Activated CD8-positive, alpha-beta T cell treated with anti-CD3 and anti-CD28 coated beads for 36 hours (primary cell): ENCODE data around the gene C2CD5. TPM values are rescaled to one million over a fixed set of nuclear protein-coding genes. Genes with fewer than 3 reads are reported as not detected.

ENCODE experiments used
- ATAC-seq: fragments of 200-7000 bp; cut with Tn5 transposase; one replicate; pipeline ENCODE4 v1.10.0; 2021; ENCODE audit warnings: mild to moderate bottlenecking, moderate library complexity
- CTCF ChIA-PET: fragments of 350-600 bp; sonication (Branson Sonifier 250); formaldehyde crosslinking; loops from one replicate; lab custom pipeline; 2021; ENCODE audit warnings: antibody characterized with exemption; lab: Charles Lee
- POLR2A ChIA-PET: fragments of 350-600 bp; sonication (Branson Sonifier 250); formaldehyde crosslinking; loops from one replicate; lab custom pipeline; 2021; ENCODE audit warnings: antibody characterized with exemption; lab: Charles Lee
- DNase-seq: peaks from one replicate; pipeline ENCODE4 v3.0.0-alpha.2; 2020
- H3K27ac Mint-ChIP-seq: one replicate; pipeline ENCODE4 v1.8.0; 2021; ENCODE audit warnings: mild to moderate bottlenecking, mixed read lengths
- H3K27me3 Mint-ChIP-seq: one replicate; pipeline ENCODE4 v1.8.0; 2021; ENCODE audit warnings: mixed read lengths
- H3K36me3 Mint-ChIP-seq: one replicate; pipeline ENCODE4 v1.8.0; 2021; ENCODE audit warnings: low read depth, mixed read lengths
- H3K4me1 Mint-ChIP-seq: one replicate; pipeline ENCODE4 v1.8.0; 2021; ENCODE audit warnings: low read depth, mixed read lengths
- H3K4me3 Mint-ChIP-seq: one replicate; pipeline ENCODE4 v1.8.0; 2021; ENCODE audit warnings: mild to moderate bottlenecking, moderate library complexity, mixed read lengths
- H3K9me3 Mint-ChIP-seq: one replicate; pipeline ENCODE4 v1.8.0; 2021; ENCODE audit warnings: mixed read lengths
- CTCF ChIP-seq: fragments of 200-600 bp; IDR thresholded peaks from one replicate; pipeline ENCODE4 v1.8.0; 2022; ENCODE audit warnings: antibody characterized with exemption, mild to moderate bottlenecking
- intact Hi-C: fragments of 100-400 bp; cut with micrococcal nuclease; formaldehyde crosslinking; loops from one replicate; pipeline ENCODE4 v1.10.0; 2022
- total RNA-seq, 2 experiments: library from RNA; stranded (reverse); gene quantifications; one replicate each; pipeline ENCODE4 v1.2.3, GENCODE V29; 2021

Gene C2CD5
- total RNA-seq, 2 experiments from 2014 or later: 32.4 to 34.1 TPM

DNA sequence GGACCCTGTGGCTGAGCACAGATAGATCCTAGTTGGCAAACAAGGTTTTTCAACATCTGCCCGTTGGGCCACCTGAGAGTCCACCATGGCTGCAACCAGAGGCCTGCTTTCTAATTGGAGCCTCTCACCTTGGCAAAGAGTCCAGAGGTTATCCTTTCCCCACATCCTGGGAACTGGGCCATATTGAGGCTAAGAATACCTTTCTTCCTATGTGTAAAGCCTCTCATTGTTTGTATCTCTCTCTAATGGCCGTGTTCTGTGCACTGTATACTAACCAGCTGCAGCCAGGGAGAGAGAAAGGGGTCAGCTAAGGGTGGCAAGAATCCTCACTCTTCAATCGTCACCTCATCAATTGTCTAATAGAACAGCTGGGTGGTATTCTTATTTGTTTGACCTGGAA, 130.8 kb downstream of the C2CD5 start:
- ChIA-PET CTCF (no interaction called here), POLR2A (no interaction called here)
- Mint-ChIP-seq H3K4me1 (peaks cover 28% of the 10 kb centered on the region), H3K27ac (no peak overlapping the region), H3K36me3 (no peaks in the 10 kb centered on the region), H3K27me3 (no peaks in the 10 kb centered on the region), H3K4me3 (no peak overlapping the region), H3K9me3 (no peaks in the 10 kb centered on the region)
- intact Hi-C loops: no loop called here
- ATAC-seq (no peak), DNase-seq (no peak)
- TF ChIP-seq CTCF: no peak

GRCh38 chr12:22412581-22412980, 131.8 kb downstream of the C2CD5 start:
- Mint-ChIP-seq H3K27ac (no peak overlapping the region), H3K9me3 (no peaks in the 10 kb centered on the region), H3K4me1 (peaks cover 30% of the 10 kb centered on the region), H3K27me3 (no peaks in the 10 kb centered on the region), H3K36me3 (no peaks in the 10 kb centered on the region), H3K4me3 (no peak overlapping the region)
- ATAC-seq: no peak
- TF ChIP-seq CTCF: no peak
- intact Hi-C loops: no loop called here
- no peak for DNase-seq
- ChIA-PET CTCF (no interaction called here), POLR2A (no interaction called here)

DNA sequence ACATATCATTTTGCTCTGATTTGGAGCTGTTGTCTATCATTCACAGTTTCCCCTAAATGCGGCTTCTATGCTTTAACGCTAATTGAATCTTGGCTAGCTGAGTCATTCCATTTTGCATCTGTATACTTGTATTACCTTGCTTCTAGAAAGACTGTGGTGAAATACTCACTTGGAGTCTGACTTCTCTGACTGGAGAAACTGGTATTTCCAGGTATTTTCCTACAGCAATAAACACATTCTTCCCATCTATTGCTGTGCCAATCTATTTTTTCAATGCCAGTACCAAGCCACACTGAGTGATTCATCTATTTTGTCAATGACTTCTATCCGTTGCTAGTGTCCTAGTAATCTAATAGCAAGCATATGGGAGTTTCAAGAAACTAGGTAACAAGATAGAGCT, 133.9 kb downstream of the C2CD5 start:
- DNase-seq: no peak
- peak; percentile 34 for ATAC-seq
- H3K36me3 Mint-ChIP-seq: no peaks in the 10 kb centered on the region
- H3K4me3 Mint-ChIP-seq: peak overlapping the region; percentile 62
- H3K27ac Mint-ChIP-seq: peak overlapping the region; percentile 87
- TF ChIP-seq CTCF: no peak
- CTCF ChIA-PET: interaction anchor here (1.0 kb wide), 1 partner anchor 33 kb away, joined by 3 read pairs; no protein-coding TSS in a partner anchor
- intact Hi-C loops: no loop called here
- POLR2A ChIA-PET: no interaction called here
- no peaks in the 10 kb centered on the region for H3K9me3 Mint-ChIP-seq
- H3K27me3 Mint-ChIP-seq: no peaks in the 10 kb centered on the region
- H3K4me1 Mint-ChIP-seq: peaks cover 23% of the 10 kb centered on the region

- Mint-ChIP-seq H3K9me3 (no peaks in the 10 kb centered on the region), H3K4me3 (peak overlapping the region; percentile 62), H3K27ac (peak overlapping the region; percentile 87), H3K36me3 (no peaks in the 10 kb centered on the region), H3K4me1 (peaks cover 17% of the 10 kb centered on the region), H3K27me3 (no peaks in the 10 kb centered on the region)
- intact Hi-C loops: no loop called here
- DNase-seq (peak; percentile 66), ATAC-seq (peak; percentile 90)
- ChIA-PET CTCF (interaction anchor here (0.6 to 1.1 kb wide), 3 partner anchors 34 to 74 kb away, joined by 3 to 4 read pairs (median 3); no protein-coding TSS in a partner anchor), POLR2A (interaction anchor here (0.6 kb wide), 1 partner anchor 319 kb away, joined by 3 read pairs; no protein-coding TSS in a partner anchor)
- no peak for TF ChIP-seq CTCF
These were observed 134.8 kb downstream of the C2CD5 start for GRCh38 chr12:22409377-22410164.
